HG03565 (cell line): Measurements from ENCODE around the gene TRDN.

Experiments
- ATAC-seq: cut with Tn5 transposase; IDR thresholded peaks from one replicate; pipeline ENCODE4 v1.9.1; 2021; ENCODE audit warnings: mild to moderate bottlenecking, moderate library complexity; ENCODE audit not compliant: unreplicated experiment

TRDN gene

DNA sequence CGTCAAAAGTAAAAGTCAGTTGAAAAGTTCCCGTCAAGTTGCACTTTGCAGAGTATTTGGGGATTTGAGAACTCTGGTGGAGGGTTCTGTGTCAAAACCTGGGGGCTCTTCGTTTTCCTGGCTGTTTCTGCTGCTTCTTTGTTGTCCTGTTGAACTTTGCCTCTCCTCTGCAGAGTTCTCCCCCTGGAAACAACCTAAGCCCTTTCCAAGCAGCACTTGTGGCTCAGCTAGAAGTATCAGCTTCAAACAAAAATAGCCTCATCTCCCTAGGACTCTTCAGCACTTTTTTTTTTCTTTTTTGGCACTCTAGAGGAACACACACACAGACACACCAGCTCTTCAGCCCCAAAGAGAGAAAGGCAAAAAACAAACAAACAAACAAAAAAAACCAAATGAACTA is at the start of gene TRDN:
Gene TRDN, minus strand, starts transcription at position 169 of the 400 bp plus-strand sequence. CDS start 175 bp downstream, outside the sequence.
- ATAC-seq, result no peak

- no peak for ATAC-seq
Observed at GRCh38 chr6:123681957-123682462, 45.3 kb upstream of the TRDN start.

- no peak for ATAC-seq
Observed at GRCh38 chr6:123677897-123678296, 41.1 kb upstream of the TRDN start.

GRCh38 chr6:123676793-123677192 is 40.0 kb upstream of the TRDN start:
- no peak for ATAC-seq

GRCh38 chr6:123668965-123669591 is 32.3 kb upstream of the TRDN start:
- ATAC-seq, result no peak

DNA sequence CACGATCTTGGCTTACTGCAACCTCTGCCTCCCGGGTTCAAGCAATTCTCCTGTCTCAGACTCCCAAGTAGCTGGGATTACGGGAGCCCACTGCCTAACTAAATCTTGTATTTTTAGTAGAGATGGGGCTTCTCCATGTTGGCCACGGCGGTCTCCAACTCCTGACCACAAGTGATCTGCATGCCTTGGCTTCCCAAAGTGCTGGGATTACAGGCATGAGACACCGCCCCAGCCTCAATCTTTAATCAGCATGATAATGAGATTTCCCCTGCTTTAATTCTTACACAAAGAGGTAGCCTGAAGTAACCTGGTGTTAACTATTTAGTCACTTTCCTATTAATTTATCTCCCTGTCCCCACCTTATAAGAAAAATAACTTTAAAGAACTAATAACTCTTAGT is 31.3 kb upstream of the TRDN start:
- ATAC-seq, result no peak

GRCh38 chr6:123663436-123663835 is 26.7 kb upstream of the TRDN start:
- no peak for ATAC-seq

GRCh38 chr6:123662757-123663156 is 26.0 kb upstream of the TRDN start:
- no peak for ATAC-seq

DNA sequence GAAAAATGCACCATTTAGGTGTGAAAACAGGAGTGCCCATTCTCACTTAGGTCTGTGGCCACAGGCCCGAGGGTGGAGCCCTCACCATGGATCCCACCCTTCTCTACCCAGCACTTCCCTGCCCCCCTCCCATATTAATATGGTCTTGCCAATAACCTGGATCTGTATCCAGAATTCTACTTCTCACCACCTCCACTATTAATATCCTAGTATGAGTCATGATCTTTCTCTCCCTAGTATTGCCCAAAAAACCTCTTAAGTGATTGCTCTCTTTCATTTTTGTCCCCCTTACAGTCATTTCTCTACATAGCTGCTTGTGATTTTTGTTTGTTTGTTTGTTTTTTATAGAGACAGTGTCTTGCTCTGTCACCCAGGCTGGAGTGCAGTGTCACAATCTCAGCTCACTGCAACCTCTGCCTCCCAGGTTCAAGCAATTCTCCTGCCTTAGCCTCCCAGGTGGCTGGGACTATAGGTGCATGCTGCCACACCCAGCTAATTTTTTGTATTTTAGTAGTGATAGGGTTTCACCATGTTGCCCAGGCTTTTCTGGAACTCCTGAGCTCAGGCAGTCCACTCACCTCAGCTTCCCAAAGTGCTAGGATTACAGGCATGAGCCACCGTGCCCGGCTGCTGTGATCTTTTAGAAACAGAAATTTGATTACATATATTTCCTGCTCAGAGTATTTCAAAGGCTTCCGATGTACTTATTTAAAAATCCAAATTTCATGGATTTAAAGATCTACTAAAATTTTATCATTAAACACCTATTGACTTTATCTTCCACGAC is 24.5 kb upstream of the TRDN start:
- ATAC-seq, result no peak

- ATAC-seq, result no peak
Observed at GRCh38 chr6:123659960-123660748, 23.4 kb upstream of the TRDN start.

DNA sequence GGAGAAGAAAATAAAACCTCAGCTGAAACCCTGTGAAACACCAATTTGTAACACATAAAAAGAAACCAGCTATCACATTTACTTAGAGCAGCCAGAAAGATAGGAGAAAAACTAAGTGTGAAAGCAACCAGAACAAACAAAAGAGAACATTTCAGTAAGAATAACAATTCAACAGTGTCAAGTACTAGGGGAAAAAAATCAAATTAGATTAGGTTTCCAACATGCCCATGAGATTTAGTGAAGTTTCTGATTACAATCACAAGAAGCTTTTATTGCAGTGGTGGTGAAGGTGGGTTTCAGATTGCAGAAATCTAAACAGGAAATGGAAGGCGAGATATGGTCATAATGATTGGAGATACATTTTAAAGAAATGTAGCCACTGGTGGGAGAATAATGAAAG is 22.1 kb upstream of the TRDN start:
- no peak for ATAC-seq

DNA sequence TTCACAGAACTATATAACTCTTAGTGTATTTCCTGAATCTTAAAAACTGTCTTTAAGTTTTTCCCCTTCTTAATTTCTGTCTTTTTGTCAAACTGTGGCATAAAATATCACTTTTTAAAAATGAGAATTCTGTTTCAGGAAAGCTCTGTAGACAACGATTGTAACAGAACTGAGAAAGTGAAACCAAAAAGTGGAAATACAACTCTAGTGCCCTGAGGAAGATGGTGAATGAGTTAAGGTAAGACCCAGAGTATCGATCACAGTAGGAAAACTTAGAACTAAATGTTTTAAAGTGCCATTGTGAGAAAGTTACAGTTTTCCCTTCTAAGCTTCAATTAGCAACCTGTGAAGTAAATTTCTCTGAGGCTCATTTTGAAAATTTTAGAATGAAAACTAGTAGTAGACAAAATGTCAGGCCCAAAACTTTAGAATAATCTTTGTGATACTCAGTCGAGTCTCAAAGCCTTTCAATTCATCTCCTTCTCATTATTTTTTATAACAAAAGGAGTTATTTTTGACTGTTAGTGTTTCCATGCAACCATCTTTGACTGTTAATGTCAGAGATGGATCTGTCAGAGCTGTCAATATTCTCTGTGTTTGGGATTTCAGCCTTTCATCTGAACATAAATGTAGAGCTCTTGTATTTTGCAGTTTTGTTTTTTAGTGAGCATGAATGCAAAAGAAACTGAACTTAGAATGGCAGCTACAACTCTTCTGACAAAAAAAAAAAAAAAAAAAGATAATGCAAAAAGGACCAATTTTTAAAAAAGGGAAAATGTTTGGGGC is 19.0 kb upstream of the TRDN start:
- peak; percentile 93 for ATAC-seq

DNA sequence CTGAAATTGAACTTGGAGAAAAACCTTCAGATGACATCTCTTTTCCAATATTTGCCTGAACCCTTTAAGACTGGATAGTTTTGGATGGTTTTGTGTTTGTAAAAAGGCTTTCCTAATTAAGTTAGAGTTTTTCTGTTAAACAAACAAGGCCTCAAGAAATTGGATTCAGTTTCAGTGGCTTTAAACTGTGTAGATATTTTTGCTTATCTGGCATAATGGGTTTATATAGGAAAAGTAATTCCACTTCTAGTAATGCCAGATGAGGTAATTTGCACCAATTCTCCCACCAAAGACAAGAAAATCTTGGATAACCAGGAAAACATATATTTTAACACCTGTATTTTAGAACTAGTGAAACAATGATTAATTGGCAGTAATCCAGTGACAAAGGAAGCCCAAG is 12.0 kb upstream of the TRDN start:
- ATAC-seq, result no peak

DNA sequence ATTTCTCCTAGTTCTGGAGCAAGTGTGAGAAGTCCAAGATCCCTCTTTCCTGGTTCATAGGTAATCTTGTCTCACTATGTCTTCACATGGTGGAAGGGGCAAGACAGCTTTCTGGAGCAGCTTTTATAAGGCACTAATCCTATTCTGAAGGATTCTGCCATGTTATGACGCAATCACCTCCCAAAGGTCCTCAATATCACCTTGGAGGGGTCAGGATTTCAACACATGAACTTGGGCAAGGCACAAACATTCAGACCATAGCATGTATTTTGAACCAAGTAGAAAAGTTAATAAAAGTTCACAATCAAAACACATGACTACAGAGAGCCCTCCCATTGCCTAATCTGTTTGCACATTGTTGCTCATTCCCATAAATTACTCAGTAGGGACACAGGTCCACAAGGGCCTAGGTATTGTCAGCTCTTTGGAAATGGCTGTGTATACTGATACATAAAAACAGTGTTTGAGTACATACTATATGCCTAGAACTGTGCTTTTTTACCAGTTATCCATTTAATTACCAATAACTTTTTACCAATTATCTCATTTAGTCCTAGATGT is 11.3 kb upstream of the TRDN start:
- ATAC-seq, result no peak

GRCh38 chr6:123641497-123641896 is 4.7 kb upstream of the TRDN start:
- ATAC-seq, result no peak

GRCh38 chr6:123640567-123641187 is 3.9 kb upstream of the TRDN start:
- no peak for ATAC-seq

- no peak for ATAC-seq
Observed at GRCh38 chr6:123638865-123639264, 2.1 kb upstream of the TRDN start.

DNA sequence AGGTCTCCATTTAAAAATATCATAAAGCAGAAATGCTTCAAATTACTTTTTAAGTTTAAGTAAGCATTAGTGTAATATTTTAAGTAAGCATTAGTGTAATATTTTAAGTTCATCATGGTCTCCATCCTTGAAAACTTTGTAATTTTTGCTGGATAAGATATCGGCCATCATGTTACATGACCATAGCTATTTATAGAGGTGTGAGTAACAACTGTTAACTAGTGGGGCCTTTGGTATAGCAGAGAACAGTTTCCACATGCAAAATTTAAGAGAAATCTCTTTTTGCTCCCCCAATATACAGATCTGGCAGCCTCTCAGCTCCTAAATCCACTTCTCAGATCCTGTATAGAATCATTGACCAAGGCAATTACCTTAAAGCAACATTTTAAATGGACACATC is 468 bp downstream of the TRDN start:
- no peak for ATAC-seq

GRCh38 chr6:123635567-123635966 is 1.2 kb downstream of the TRDN start:
- no peak for ATAC-seq

DNA sequence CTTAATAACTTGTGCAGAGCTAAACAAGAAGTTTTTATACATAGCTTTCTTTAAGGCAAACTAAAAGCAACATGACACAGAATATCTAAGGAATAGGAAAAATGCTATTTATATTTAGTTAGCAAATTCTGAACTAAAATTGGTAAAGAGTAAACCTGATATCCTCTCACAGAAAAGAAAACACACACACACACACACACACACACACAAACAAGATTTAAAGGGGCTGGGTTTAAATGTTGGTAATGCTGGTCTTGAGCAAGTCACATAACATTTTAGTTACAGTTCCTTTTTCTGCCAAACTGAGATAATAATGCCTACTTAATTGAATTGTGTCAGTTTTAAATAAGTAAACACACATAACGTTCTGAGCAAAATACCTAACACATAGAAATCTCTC is 1.6 kb downstream of the TRDN start:
- no peak for ATAC-seq
